Karpas-422 (cell line): Measurements from ENCODE around the gene KIF4A. TPM values are rescaled to one million over a fixed set of nuclear protein-coding genes. Genes with fewer than 3 reads are reported as not detected.

ENCODE experiments used
- DNase-seq: peaks from one replicate; pipeline ENCODE4 v3.0.0-alpha.2; 2015
- H2AFZ ChIP-seq: fragments of 200-600 bp; sonication (generic); 2 replicates; pipeline ENCODE4 v1.6.1; 2014; ENCODE audit warnings: antibody characterized with exemption, low read length, mixed read lengths
- H3K27ac ChIP-seq: fragments of 200-600 bp; sonication (generic); 2 replicates; pipeline ENCODE4 v1.5.1; 2014; ENCODE audit warnings: mild to moderate bottlenecking, low read length, moderate library complexity
- H3K27me3 ChIP-seq: fragments of 200-600 bp; sonication (generic); 2 replicates; pipeline ENCODE4 v1.6.1; 2014; ENCODE audit warnings: low read length, mixed read lengths
- H3K36me3 ChIP-seq: fragments of 200-600 bp; sonication (generic); 2 replicates; pipeline ENCODE4 v1.6.1; 2014; ENCODE audit warnings: low read length, mixed read lengths; ENCODE audit not compliant: insufficient read depth
- H3K4me1 ChIP-seq: fragments of 200-600 bp; sonication (generic); 2 replicates; pipeline ENCODE4 v1.6.1; 2014; ENCODE audit warnings: mild to moderate bottlenecking, low read length, mixed read lengths
- H3K4me2 ChIP-seq: fragments of 200-600 bp; sonication (generic); 2 replicates; pipeline ENCODE4 v1.6.1; 2014; ENCODE audit warnings: low read length, low read depth, mild to moderate bottlenecking; ENCODE audit not compliant: poor library complexity, severe bottlenecking
- H3K4me3 ChIP-seq: fragments of 200-600 bp; sonication (generic); 2 replicates; pipeline ENCODE4 v1.5.1; 2014; ENCODE audit warnings: mild to moderate bottlenecking, antibody characterized with exemption, low read length, mixed read lengths
- H3K79me2 ChIP-seq: fragments of 200-600 bp; sonication (generic); 2 replicates; pipeline ENCODE4 v1.6.1; 2014; ENCODE audit warnings: mild to moderate bottlenecking, low read length, mixed read lengths
- H3K9ac ChIP-seq: fragments of 200-600 bp; sonication (generic); 2 replicates; pipeline ENCODE4 v1.6.0; 2014; ENCODE audit warnings: low read length
- H3K9me2 ChIP-seq: fragments of 200-600 bp; sonication (generic), shearing (Covaris generic); replicated peaks from 2 replicates; pipeline ENCODE4 v1.6.0; 2014; ENCODE audit warnings: mild to moderate bottlenecking, low read length, moderate library complexity; ENCODE audit not compliant: insufficient read depth
- H3K9me3 ChIP-seq: fragments of 300-700, 200-600 bp; sonication (generic); 2 replicates; pipeline ENCODE4 v1.6.1; 2014; ENCODE audit warnings: low read length, mixed read lengths
- H4K20me1 ChIP-seq: fragments of 200-600 bp; sonication (generic); 2 replicates; pipeline ENCODE4 v1.6.1; 2014; ENCODE audit warnings: mild to moderate bottlenecking, antibody characterized with exemption, low read length, low read depth; ENCODE audit not compliant: insufficient read depth
- small RNA-seq: library from RNA; depleted of rRNA; stranded (forward); fragments of <200 nt; gene quantifications from one replicate; pipeline ENCODE3, GENCODE V24; 2014
- total RNA-seq: library from RNA; depleted of rRNA; stranded (reverse); fragments of >200 nt; shearing (Covaris generic); gene quantifications from 2 replicates; pipeline ENCODE4 v1.2.3, GENCODE V29; 2014; ENCODE audit warnings: low replicate concordance; rRNA removed

The KIF4A gene
- total RNA-seq, 1 experiment from 2014 or later, result 12.6 TPM

GRCh38 chrX:70466968-70467367 lies 177.1 kb downstream of the KIF4A start:
- no peak overlapping the region for H3K4me2 ChIP-seq
- H3K79me2 ChIP-seq, result no peaks in the 10 kb centered on the region
- H2AFZ ChIP-seq, result no peak overlapping the region
- H4K20me1 ChIP-seq, result no peaks in the 10 kb centered on the region
- H3K4me1 ChIP-seq, result no peaks in the 10 kb centered on the region
- no peak overlapping the region for H3K9ac ChIP-seq
- H3K27me3 ChIP-seq, result no peaks in the 10 kb centered on the region
- no peak overlapping the region for H3K4me3 ChIP-seq
- no peaks in the 10 kb centered on the region for H3K36me3 ChIP-seq
- no peak for DNase-seq
- no peaks in the 10 kb centered on the region for H3K9me3 ChIP-seq
- H3K27ac ChIP-seq, result no peak overlapping the region
- H3K9me2 ChIP-seq, result no peaks in the 10 kb centered on the region

GRCh38 chrX:70468709-70469108 lies 178.8 kb downstream of the KIF4A start:
- H3K9ac ChIP-seq, result no peak overlapping the region
- no peaks in the 10 kb centered on the region for H3K9me3 ChIP-seq
- no peaks in the 10 kb centered on the region for H3K9me2 ChIP-seq
- H3K4me1 ChIP-seq, result no peaks in the 10 kb centered on the region
- H3K27me3 ChIP-seq, result no peaks in the 10 kb centered on the region
- H3K36me3 ChIP-seq, result no peaks in the 10 kb centered on the region
- no peak overlapping the region for H2AFZ ChIP-seq
- no peaks in the 10 kb centered on the region for H4K20me1 ChIP-seq
- no peak overlapping the region for H3K27ac ChIP-seq
- H3K79me2 ChIP-seq, result no peaks in the 10 kb centered on the region
- no peak for DNase-seq
- no peak overlapping the region for H3K4me3 ChIP-seq
- H3K4me2 ChIP-seq, result no peak overlapping the region

Small RNA genes within 50 kb of the gene (small RNA-seq; reads per million reads assigned to genes)
- gene RNA5SP507 (0.16 reads per million), gene RNU4-81P (not detected), gene RNY4P23 (4.1 reads per million, percentile 74 among the genes with 10 or more reads in this experiment)

Other genes with a start within 250 kb of the KIF4A start
- not detected in 2 replicates for gene AWAT2, start 240.2 kb upstream of the KIF4A start, total RNA-seq
- not detected in 2 replicates for gene OTUD6A, start 227.6 kb upstream of the KIF4A start, total RNA-seq
- 89.5 and 92.5 TPM in 2 replicates for gene IGBP1, start 156.7 kb upstream of the KIF4A start, total RNA-seq
- gene DGAT2L6, start 112.6 kb upstream of the KIF4A start, total RNA-seq, result not detected in 2 replicates
- gene AWAT1, start 55.4 kb upstream of the KIF4A start, total RNA-seq, result not detected in 2 replicates
- gene P2RY4, start 29.9 kb upstream of the KIF4A start, total RNA-seq, result not detected in 2 replicates
- not detected in 2 replicates for gene ARR3, start 21.8 kb upstream of the KIF4A start, total RNA-seq
- gene RAB41, start 7.9 kb upstream of the KIF4A start, total RNA-seq, result not detected in 2 replicates
- gene PDZD11, start 177 bp upstream of the KIF4A start, total RNA-seq, result 51.5 and 54.5 TPM in 2 replicates
- not detected in 2 replicates for gene GDPD2, start 133.2 kb downstream of the KIF4A start, total RNA-seq
- 14.5 and 24.6 TPM in 2 replicates for gene DLG3, start 154.7 kb downstream of the KIF4A start, total RNA-seq